NCI-H128 (cell line): ENCODE results near the gene GRIN1.
A peak's percentile ranks its signal among the peaks of the same experiment; 100 is the strongest.

Experiments
- DNase-seq: peaks from one replicate; lab custom pipeline; 2025; ENCODE audit not compliant: unreplicated experiment; lab: John Stamatoyannopoulos, UW

Gene GRIN1

GRCh38 chr9:137173796-137174664 is 35.1 kb downstream of the GRIN1 start:
- no peak for DNase-seq

GRCh38 chr9:137174722-137175293 is 35.9 kb downstream of the GRIN1 start:
- DNase-seq, result no peak

GRCh38 chr9:137175345-137175961 is 36.5 kb downstream of the GRIN1 start:
- no peak for DNase-seq

GRCh38 chr9:137176302-137177182 is 37.6 kb downstream of the GRIN1 start:
- DNase-seq, result no peak

- DNase-seq, result no peak
These were observed 39.4 kb downstream of the GRIN1 start for GRCh38 chr9:137178201-137178938.

GRCh38 chr9:137178939-137179630 is 40.1 kb downstream of the GRIN1 start:
- no peak for DNase-seq

DNA sequence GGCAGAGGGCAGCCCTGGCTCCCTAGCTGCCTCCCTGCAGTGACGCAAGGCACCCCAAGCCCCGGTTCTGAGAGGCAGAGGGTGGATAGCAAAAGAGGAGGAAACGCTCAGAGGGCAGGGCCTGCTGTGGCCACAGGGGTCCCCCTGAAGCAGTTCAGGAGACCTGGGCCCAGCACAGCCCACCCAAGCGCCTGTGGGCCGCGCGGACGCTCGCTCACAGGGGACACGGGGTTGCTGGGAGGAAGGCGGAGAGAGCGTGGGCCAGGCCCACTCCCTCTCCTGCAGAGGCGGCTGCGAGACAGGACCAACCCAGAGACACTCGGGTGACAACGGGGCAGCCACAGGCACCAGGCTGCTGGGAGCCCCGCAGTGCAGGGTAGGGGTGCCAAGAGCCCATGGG is 40.8 kb downstream of the GRIN1 start:
- no peak for DNase-seq

DNA sequence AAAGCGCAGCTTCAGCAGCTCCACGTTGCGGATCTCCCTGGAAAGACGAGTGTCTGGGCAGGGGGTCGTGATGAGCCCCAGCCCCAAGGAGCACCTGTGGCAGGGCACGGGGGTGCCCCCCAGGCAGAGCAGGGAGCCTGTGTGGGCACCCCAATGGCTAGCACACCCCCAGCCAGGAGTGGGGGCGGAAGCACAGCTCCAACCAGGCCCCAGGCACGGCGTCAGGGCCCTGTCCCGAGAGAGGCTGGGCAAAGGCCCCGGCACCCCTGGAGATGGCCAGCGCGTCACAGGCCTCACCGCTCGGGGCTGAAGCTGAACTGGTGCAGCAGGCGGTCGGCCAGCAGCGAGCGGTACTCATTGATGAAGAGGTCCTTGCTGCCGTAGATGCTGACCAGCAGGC is 41.5 kb downstream of the GRIN1 start:
- DNase-seq, result no peak

GRCh38 chr9:137181680-137182079 is 42.7 kb downstream of the GRIN1 start:
- DNase-seq, result no peak

DNA sequence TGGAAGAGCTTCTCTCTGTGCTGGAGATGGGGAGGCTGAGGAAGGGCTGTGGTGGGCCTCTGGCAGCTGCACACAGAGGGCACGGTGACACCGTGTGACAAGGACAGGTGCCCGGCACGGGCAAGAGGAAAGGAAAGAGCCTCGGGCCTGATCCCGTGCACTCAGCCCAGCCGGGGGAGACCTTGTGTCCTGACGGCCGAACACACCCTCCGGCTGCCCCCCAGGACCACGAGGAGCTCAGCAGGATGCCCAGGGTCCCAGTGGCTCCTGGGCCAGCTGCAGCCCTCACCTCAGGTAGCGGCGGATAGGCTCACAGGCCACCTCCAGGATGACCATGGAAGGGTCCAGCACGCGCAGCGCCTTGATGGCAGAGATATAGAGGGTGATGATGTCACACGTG is 43.9 kb downstream of the GRIN1 start:
- no peak for DNase-seq

DNA sequence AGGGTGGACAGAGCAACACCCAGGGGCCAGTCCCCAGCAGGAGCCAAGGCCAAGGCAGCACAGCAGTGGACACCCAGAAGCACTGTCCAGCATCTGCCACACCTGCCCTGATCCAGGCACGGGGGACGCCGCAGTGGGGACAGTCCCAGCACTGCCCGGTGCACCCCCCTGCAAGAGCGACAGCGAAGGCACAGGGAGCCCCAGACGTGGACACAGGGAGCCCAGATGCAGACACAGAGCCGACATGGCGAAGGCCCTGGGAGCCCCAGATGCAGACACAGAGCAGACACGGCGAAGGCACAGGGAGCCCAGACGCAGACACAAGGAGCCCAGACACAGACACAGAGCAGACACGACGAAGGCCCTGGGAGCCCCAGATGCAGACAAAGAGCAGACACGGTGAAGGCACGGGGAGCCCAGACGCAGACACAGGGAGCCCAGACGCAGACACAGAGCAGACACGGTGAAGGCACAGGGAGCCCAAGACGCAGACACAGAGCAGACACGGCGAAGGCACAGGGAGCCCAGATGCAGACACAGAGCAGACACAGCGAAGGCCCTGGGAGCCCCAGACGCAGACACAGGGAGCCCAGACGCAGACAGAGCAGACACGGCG is 45.1 kb downstream of the GRIN1 start:
- no peak for DNase-seq

- no peak for DNase-seq
These were observed 46.1 kb downstream of the GRIN1 start for GRCh38 chr9:137184881-137185660.

DNA sequence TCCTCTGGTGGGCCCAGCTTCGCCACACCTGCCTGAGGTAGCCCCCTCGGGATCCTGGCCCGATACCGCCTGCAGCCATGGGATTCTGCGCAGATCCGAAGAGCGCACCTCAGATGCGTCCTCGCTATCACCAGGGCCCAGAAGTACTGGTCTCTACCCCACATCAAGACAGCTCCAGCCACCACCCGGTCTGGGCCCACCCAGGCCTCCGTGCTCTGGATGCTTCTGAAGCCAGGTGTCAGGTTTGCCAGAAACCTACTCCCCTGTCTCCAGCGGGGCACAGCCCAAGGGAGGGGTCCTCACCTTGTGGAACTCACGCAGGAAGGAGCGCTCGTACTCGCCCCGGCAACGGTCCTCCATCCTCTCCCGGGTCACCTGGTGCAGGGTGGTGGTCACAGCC is 47.0 kb downstream of the GRIN1 start:
- DNase-seq, result no peak

DNA sequence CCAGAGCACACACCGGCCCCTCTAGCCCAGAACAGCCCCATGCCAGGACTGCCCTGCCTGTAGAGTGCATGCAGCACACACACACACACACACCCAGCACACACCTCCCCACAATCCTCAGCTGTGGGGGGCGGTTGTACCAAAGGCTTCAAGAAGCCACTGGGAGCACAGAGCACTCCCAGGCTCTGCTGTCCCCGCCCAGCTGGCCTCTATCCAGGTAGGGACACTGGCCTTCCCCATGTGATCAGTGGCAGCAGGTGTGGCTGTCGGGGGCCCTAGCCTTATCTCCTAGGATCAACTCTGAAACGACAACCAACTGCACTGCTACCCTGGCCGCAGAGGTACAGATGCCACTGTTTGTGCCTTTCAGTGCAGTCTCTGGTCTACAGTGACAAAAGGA is 47.4 kb downstream of the GRIN1 start:
- DNase-seq, result no peak

DNA sequence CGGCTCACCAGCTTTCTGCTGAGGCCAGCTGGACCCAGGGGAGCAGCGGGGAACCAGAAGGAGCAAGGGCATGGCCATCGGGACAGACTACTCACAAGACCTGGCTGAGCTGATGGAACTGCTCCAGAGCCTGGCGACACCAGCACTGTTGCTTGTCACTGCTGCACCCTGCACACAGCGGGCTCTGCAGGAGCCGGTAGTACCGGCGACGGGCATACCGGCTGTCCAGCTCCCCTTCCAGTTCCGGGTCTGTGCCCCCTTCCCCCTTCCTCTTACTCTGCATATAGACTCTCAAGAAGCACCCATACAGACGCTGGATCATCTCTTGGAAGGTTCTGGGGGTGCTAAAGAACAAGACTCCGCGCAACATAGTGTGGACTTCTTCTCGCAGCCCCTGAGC is 48.4 kb downstream of the GRIN1 start:
- DNase-seq, result no peak

DNA sequence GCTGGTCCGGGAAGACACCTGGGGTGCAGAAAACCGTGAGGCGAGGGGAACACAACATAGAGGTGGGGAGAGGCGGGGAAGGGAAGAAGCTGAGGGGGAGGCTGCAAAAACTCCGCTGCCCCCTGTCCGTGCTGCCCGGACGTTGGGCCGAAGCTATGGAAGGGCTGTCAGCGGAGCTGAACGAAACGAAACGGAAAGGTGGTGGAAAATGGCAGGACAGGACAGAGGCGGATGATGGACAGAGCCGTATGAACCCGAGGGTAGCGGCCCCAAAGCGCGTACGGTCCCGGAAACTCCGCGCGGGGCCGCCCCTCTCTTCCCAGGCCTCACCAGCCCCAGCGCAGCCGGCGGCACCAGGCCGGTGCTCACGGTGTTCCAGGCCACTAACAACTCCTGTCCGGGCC is 49.1 kb downstream of the GRIN1 start:
- no peak for DNase-seq

DNA sequence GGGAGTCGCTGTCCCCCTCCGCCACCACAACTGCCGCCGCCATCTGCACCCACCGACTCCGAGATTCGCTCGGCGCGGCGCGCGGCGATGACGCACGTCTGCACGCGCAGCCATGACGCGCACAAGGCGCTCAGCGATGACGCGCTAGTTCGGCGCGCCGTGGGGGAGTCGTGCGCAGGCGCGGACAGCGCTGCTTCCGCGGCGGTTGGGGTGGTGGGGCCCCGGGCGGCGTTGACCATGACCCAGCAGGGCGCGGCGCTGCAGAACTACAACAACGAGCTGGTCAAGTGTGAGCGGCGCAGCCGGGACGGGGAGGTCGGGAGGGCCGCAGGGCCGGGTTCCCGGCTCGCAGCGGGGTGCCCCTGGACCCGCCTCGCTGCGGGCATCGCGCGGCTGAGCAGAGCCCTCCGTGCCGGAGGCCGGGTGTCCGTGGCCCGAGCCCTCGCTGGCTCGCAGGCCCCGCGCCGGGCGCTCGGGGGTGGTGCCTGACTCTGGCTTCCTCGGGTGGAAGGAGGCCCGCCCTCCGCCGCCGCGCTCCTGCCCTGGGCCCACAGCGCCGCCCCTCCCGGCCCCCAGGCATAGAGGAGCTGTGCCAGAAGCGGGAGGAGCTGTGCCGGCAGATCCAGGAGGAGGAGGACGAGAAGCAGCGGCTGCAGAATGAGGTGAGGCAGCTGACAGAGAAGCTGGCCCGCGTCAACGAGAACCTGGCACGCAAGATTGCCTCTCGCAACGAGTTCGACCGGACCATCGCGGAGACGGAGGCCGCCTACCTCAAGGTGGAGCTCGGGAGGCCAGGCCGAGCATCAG is 49.7 kb downstream of the GRIN1 start, which contains the start of the genes ANAPC2 and SSNA1:
Gene ANAPC2, minus strand, starts transcription at position 71 of the 807 bp plus-strand sequence. Its CDS starts 28 bp downstream, at position 43.
Gene SSNA1, plus strand, starts transcription at position 187 of the 807 bp plus-strand sequence. Its CDS starts 51 bp downstream, at position 238.
- peak; percentile 83 for DNase-seq
